Measurements from ENCODE around the gene CCDC39.

- TF ChIP-seq POLR2A (IDR thresholded peaks at IDR 0.05) (no peak), CTCF (IDR thresholded peaks at IDR 0.05) (no peak), EP300 (IDR thresholded peaks at IDR 0.05) (no peak)
These were observed 19.5 kb upstream of the CCDC39 start for GRCh38 chr3:180698760-180699270.

Data from ovary (tissue), 3 donors.